SK-N-SH (cell line): ENCODE results near the gene SPTB. TPM values are rescaled to one million over a fixed set of nuclear protein-coding genes. Genes with fewer than 3 reads are reported as not detected.

Experiments used
- CTCF ChIA-PET: fragments of 300-600, 350-600 bp; formaldehyde crosslinking; extraction: SDS; loops from one replicate; lab custom pipeline; 2021; lab: Yijun Ruan, JAX
- POLR2A ChIA-PET: fragments of 350-600 bp; sonication (Branson Sonifier 250); formaldehyde crosslinking; extraction: SDS; loops from one replicate; lab custom pipeline; 2020; ENCODE audit warnings: antibody characterized with exemption, inconsistent platforms; lab: Yijun Ruan, JAX
- DNase-seq: peaks from one replicate; pipeline ENCODE4 v3.0.0; 2012
- H2AFZ ChIP-seq: fragments of 200-600 bp; sonication (generic); 2 replicates; pipeline ENCODE4 v1.8.1; 2016; ENCODE audit warnings: antibody characterized with exemption, mild to moderate bottlenecking, low read depth
- H3F3A ChIP-seq: fragments of 200-600 bp; sonication (generic); replicated peaks from 2 replicates; pipeline ENCODE3; 2016; ENCODE audit warnings: antibody characterized with exemption, mild to moderate bottlenecking; ENCODE audit not compliant: insufficient read depth
- H3K27ac ChIP-seq, 2 experiments: fragments of 200-500 bp in 1 of 2; fragments of 200-600 bp in 1 of 2; sonication (Bioruptor generic) in 1 of 2; sonication (generic), shearing (Covaris generic) in 1 of 2; 2 replicates each; pipeline versions ENCODE4 v1.5.1 to v1.6.1; 2014 to 2016; ENCODE audit warnings: low read depth in 2 of 2, inconsistent platforms in 1 of 2, low read length in 1 of 2, mild to moderate bottlenecking in 1 of 2, mixed read lengths in 1 of 2
- H3K27me3 ChIP-seq: fragments of 200-600 bp; sonication (generic), shearing (Covaris generic); 2 replicates; pipeline ENCODE4 v1.6.1; 2016; ENCODE audit warnings: mixed run types; ENCODE audit not compliant: insufficient read depth
- H3K36me3 ChIP-seq, 2 experiments: fragments of 200-500 bp in 1 of 2; fragments of 200-600 bp in 1 of 2; sonication (Bioruptor generic) in 1 of 2; sonication (generic) in 1 of 2; replicated peaks in 1 of 2; 2 replicates each; pipeline versions ENCODE3 to v1.5.1; 2014 to 2016; ENCODE audit warnings: low read length in 1 of 2, mild to moderate bottlenecking in 1 of 2; ENCODE audit not compliant: insufficient read depth in 2 of 2, control insufficient read depth in 1 of 2
- H3K4me1 ChIP-seq, 2 experiments: fragments of 200-500 bp in 1 of 2; fragments of 200-600 bp in 1 of 2; sonication (Bioruptor generic) in 1 of 2; sonication (generic), shearing (Covaris generic) in 1 of 2; 2 replicates each; pipeline versions ENCODE4 v1.5.1 to v1.6.1; 2014 to 2016; ENCODE audit warnings: low read depth in 1 of 2, low read length in 1 of 2, mixed run types in 1 of 2; ENCODE audit not compliant: insufficient read depth in 2 of 2, control insufficient read depth in 1 of 2
- H3K4me2 ChIP-seq: fragments of 200-600 bp; sonication (generic), shearing (Covaris generic); 2 replicates; pipeline ENCODE4 v1.6.1; 2017; ENCODE audit warnings: mixed run types
- H3K4me3 ChIP-seq, 2 experiments: fragments of 200-500 bp in 1 of 2; fragments of 200-600 bp in 1 of 2; sonication (Bioruptor generic) in 1 of 2; sonication (generic), shearing (Covaris generic) in 1 of 2; 2 replicates each; pipeline versions ENCODE4 v1.5.1 to v1.8.1; 2014 to 2016; ENCODE audit warnings: low read depth in 2 of 2, inconsistent platforms in 1 of 2, low read length in 1 of 2, mild to moderate bottlenecking in 1 of 2, mixed read lengths in 1 of 2, moderate library complexity in 1 of 2
- H3K79me2 ChIP-seq: fragments of 200-600 bp; sonication (generic); 2 replicates; pipeline ENCODE4 v1.8.1; 2017; ENCODE audit warnings: mild to moderate bottlenecking; ENCODE audit not compliant: insufficient read depth
- H3K9ac ChIP-seq: fragments of 200-600 bp; sonication (generic); 2 replicates; pipeline ENCODE4 v1.6.1; 2017; ENCODE audit warnings: mixed run types
- H3K9me2 ChIP-seq: fragments of 200-600 bp; sonication (generic); 2 replicates; pipeline ENCODE4 v1.6.1; 2017; ENCODE audit warnings: mixed run types
- H3K9me3 ChIP-seq: fragments of 200-600 bp; sonication (generic); 2 replicates; pipeline ENCODE4 v1.6.1; 2017; ENCODE audit warnings: mixed run types, mild to moderate bottlenecking, moderate library complexity
- H4K20me1 ChIP-seq: fragments of 200-600 bp; sonication (generic); 2 replicates; pipeline ENCODE4 v1.6.1; 2017; ENCODE audit warnings: mild to moderate bottlenecking, mixed run types; ENCODE audit not compliant: insufficient read depth
- ELF1 ChIP-seq: IDR thresholded peaks from 2 replicates; pipeline ENCODE4 v1.4.0; 2012
- EZH2phosphoT487 ChIP-seq: fragments of 200-600 bp; sonication (generic); IDR thresholded peaks from 2 replicates; pipeline ENCODE4 v1.6.1; 2017; ENCODE audit warnings: low read depth, mixed run types, mild to moderate bottlenecking, antibody characterized with exemption, moderate library complexity, borderline replicate concordance
- IRF3 ChIP-seq: fragments of 150-350 bp; IDR thresholded peaks from 2 replicates; pipeline ENCODE4 v1.6.1; 2016; ENCODE audit warnings: mild to moderate bottlenecking, low read depth, low read length
- JUND ChIP-seq: IDR thresholded peaks from 2 replicates; pipeline ENCODE4 v1.4.0; 2012
- MEF2A ChIP-seq: IDR thresholded peaks from 2 replicates; pipeline ENCODE4 v1.4.0; 2012; ENCODE audit warnings: low read depth, borderline replicate concordance
- MXI1 ChIP-seq: IDR thresholded peaks from 2 replicates; pipeline ENCODE4 v1.6.1; 2012; ENCODE audit warnings: mild to moderate bottlenecking, low read depth, low read length, improper control_type of control experiment
- NFIC ChIP-seq: IDR thresholded peaks from 2 replicates; pipeline ENCODE4 v1.4.0; 2012; ENCODE audit warnings: borderline replicate concordance
- NRF1 ChIP-seq: IDR thresholded peaks from 2 replicates; pipeline ENCODE4 v1.6.1; 2012; ENCODE audit warnings: low read depth, mild to moderate bottlenecking, low read length
- PBX3 ChIP-seq: IDR thresholded peaks from 2 replicates; pipeline ENCODE4; 2012
- POLR2AphosphoS5 ChIP-seq: IDR thresholded peaks from 2 replicates; pipeline ENCODE4 v1.6.1; 2012; ENCODE audit warnings: low read depth, low read length
- RAD21 ChIP-seq: IDR thresholded peaks from 2 replicates; pipeline ENCODE4 v1.6.1; 2012; ENCODE audit warnings: mild to moderate bottlenecking, low read length
- SMC3 ChIP-seq: IDR thresholded peaks from 2 replicates; pipeline ENCODE4 v1.6.1; 2012; ENCODE audit warnings: low read depth, low read length, improper control_type of control experiment
- TCF12 ChIP-seq: IDR thresholded peaks from 2 replicates; pipeline ENCODE4 v1.4.0; 2012
- USF2 ChIP-seq: fragments of 150-350 bp; IDR thresholded peaks from 2 replicates; pipeline ENCODE4 v1.6.1; 2017; ENCODE audit warnings: antibody characterized with exemption, low read length, low read depth, borderline replicate concordance
- ZBTB33 ChIP-seq: IDR thresholded peaks from 2 replicates; pipeline ENCODE4 v1.4.0; 2012; ENCODE audit warnings: low read depth, borderline replicate concordance
- WGBS: methylation state at CpG from one replicate; pipeline ENCODE4 v1.1.6; 2017; ENCODE audit warnings: low lambda C conversion rate; 5-methylcytosine and 5-hydroxymethylcytosine counted together
- polyA plus RNA-seq, 3 experiments: library from polyadenylated mRNA; depleted of rRNA; stranded (reverse); fragments of >200 nt; gene quantifications; 2 replicates each; pipeline ENCODE4 v1.2.3, GENCODE V29; 2012
- TF ChIP-seq, protein P1 (sequence below): IDR thresholded peaks from 2 replicates; pipeline ENCODE4 v1.4.0; 2012; ENCODE audit warnings: low read depth, borderline replicate concordance

The SPTB gene
- polyA plus RNA-seq, 1 of the 3 experiments (the other 2 are of a cell fraction) = 0.15 TPM

DNA sequence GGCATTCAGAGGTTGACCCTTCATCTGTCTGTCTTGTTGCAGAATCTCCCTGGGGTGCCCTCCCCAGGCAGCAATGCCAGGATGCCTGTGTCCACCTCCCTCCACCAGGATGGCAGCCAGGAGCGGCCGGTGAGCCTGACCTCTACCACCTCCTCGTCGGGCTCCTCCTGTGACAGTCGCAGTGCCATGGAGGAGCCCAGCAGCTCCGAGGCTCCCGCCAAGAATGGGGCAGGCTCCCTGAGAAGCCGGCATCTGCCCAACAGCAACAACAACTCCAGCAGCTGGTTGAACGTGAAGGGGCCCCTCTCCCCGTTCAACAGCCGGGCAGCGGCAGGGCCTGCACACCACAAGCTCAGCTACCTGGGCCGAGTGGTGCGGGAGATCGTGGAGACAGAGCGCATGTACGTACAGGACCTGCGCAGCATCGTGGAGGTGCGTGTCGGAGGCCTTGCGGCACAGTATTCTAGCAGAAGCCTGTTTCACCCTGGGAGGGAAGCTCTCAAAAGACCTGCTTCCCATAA, 152.1 kb downstream of the SPTB start:
- peaks cover 0 to 13% of the 10 kb centered on the region in 2 experiments for H3K36me3 ChIP-seq
- H3K4me2 ChIP-seq = no peak overlapping the region
- peaks cover 8 to 11% of the 10 kb centered on the region in 2 experiments; a peak in 2 of 4 replicates for H3K4me1 ChIP-seq
- H4K20me1 ChIP-seq = peaks cover 3% of the 10 kb centered on the region; the same call in 1 of the 2 replicates
- CTCF ChIA-PET = interaction anchor here (1.0 to 1.4 kb wide), 2 partner anchors 54 to 56 kb away, joined by 3 to 4 read pairs; no protein-coding TSS in a partner anchor
- no peak for TF ChIP-seq MXI1
- no peak for TF ChIP-seq ZBTB33
- TF ChIP-seq MEF2A = no peak
- no peak for TF ChIP-seq RAD21
- TF ChIP-seq JUND = no peak
- TF ChIP-seq SMC3 = no peak
- no peak for TF ChIP-seq IRF3
- no peak for TF ChIP-seq TCF12
- no peak for TF ChIP-seq ELF1
- TF ChIP-seq POLR2AphosphoS5 = no peak
- TF ChIP-seq PBX3 = no peak
- no peak for TF ChIP-seq USF2
- TF ChIP-seq NFIC = no peak
- no peak for TF ChIP-seq EZH2phosphoT487
- TF ChIP-seq, protein P1, sequence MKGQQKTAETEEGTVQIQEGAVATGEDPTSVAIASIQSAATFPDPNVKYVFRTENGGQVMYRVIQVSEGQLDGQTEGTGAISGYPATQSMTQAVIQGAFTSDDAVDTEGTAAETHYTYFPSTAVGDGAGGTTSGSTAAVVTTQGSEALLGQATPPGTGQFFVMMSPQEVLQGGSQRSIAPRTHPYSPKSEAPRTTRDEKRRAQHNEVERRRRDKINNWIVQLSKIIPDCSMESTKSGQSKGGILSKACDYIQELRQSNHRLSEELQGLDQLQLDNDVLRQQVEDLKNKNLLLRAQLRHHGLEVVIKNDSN = no peak
- TF ChIP-seq NRF1 = no peak
- H3K9ac ChIP-seq = no peak overlapping the region
- no peak overlapping the region for H3K4me3 ChIP-seq
- POLR2A ChIA-PET = no interaction called here
- DNase-seq = no peak
- H3K79me2 ChIP-seq = peaks cover 3% of the 10 kb centered on the region; the same call in 1 of the 2 replicates
- no peak overlapping the region for H3K27ac ChIP-seq
- WGBS = 100% methylated on average over 5 of the region's 22 CpGs
- H3K27me3 ChIP-seq = no peaks in the 10 kb centered on the region
- H3K9me2 ChIP-seq = no peaks in the 10 kb centered on the region
- no peaks in the 10 kb centered on the region for H3K9me3 ChIP-seq
- no peaks in the 10 kb centered on the region for H3F3A ChIP-seq
- H2AFZ ChIP-seq = no peak overlapping the region
